ENCODE measurements around the gene ILF2.
"Not testable (repeated sequence)": the region's sequence is repeated elsewhere in the genome, so short reads cannot be mapped to it uniquely, and the experiment has no call there.

Gene ILF2

GRCh38 chr1:153670859-153671627 is at the start of gene ILF2:
Gene ILF2, minus strand, starts transcription at chr1:153670993. Its CDS starts 71 bp downstream, at chr1:153670922.
- peak; percentile 97 for DNase-seq

- no peak for DNase-seq
These were observed 46.5 kb upstream of the ILF2 start for GRCh38 chr1:153717330-153717729.

- DNase-seq: not testable (repeated sequence)
These were observed 45.4 kb upstream of the ILF2 start for GRCh38 chr1:153716211-153716610.

DNA sequence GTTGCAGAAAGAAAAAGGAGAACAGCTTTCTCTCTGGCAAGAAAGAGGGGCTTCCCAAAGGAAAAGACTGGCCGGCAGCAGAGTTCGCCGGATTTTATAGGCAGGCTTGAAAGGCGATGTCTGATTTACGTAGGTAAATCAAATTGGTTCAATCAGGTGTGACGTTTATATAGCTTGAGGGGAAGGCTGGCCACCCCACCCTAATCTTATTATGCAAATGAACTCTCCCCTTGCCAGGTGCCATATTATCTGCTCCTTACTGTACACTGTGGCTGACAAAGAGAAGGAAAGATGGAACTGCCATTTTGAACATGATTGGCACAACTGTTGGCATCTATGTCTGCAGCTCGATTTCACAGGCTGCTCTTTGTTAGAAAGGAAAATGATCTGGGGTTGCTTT is 40.2 kb upstream of the ILF2 start:
- DNase-seq: no peak

- DNase-seq: no peak
These were observed 34.7 kb upstream of the ILF2 start for GRCh38 chr1:153705484-153705883.

DNA sequence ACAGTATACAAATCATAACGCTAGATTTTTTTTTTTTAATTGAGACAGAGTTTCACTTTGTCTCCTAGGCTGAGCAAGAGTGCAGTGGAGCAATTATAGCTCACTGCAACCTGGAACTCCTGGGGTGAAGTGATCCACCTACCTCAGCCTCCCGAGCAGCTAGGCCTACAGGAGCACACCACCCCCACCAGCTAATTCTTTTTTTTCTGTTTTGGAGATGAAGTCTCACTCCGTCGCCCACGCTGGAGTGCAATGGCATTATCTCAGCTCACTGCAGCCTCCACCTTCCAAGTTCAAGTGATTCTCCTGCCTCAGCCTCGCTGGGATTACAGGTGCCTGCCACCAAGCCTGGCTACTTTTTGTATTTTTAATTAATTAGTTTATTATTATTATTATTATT is 29.0 kb upstream of the ILF2 start:
- no peak for DNase-seq

DNA sequence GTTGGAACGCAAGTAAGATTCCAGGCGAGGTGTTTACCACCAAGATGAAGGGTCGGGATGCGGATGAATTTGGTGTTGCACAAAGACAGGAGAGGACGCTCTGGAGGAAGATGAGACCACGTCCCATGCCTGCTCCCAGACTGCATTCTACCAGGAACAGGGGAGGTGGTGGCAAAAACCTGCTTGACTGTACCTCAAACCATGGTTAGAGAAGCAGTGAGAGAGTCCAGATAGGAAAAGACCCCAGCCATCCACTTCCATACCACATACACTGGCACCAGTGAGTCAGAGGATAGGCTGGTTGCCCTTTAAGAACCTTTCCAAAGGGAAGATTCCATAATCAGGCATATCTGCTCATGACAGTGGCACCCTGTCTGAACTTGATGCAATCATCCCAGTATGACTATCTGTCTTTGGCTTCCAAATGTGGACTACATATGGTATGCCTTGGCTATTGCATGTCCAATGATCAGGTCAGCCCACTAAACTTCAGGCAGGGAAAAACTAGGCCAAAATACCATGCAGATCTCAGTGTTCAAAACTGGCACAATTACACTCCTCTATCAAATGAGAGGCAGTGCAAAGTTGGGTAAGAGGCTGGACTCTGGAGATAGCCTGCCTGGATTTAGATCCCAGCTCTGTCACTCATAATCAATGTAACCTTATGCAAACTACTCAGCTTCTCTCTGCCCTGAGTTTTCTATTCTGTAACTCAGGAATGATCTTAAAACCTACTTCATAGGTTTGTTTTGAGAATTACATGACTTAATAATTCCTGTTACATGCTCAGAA is 28.3 kb upstream of the ILF2 start:
- DNase-seq: no peak

- DNase-seq: no peak
These were observed 27.5 kb upstream of the ILF2 start for GRCh38 chr1:153698020-153698922.

- DNase-seq: no peak
These were observed 26.6 kb upstream of the ILF2 start for GRCh38 chr1:153697191-153698019.

GRCh38 chr1:153696741-153697140 is 25.9 kb upstream of the ILF2 start:
- no peak for DNase-seq

- DNase-seq: no peak
These were observed 22.7 kb upstream of the ILF2 start for GRCh38 chr1:153693466-153693865.

GRCh38 chr1:153688736-153689328 is 18.0 kb upstream of the ILF2 start:
- no peak for DNase-seq

GRCh38 chr1:153688276-153688675 is 17.5 kb upstream of the ILF2 start:
- no peak for DNase-seq

GRCh38 chr1:153687346-153688125 is 16.7 kb upstream of the ILF2 start:
- DNase-seq: no peak

- no peak for DNase-seq
These were observed 14.9 kb upstream of the ILF2 start for GRCh38 chr1:153685544-153686340.

GRCh38 chr1:153684892-153685291 is 14.1 kb upstream of the ILF2 start:
- DNase-seq: no peak

DNA sequence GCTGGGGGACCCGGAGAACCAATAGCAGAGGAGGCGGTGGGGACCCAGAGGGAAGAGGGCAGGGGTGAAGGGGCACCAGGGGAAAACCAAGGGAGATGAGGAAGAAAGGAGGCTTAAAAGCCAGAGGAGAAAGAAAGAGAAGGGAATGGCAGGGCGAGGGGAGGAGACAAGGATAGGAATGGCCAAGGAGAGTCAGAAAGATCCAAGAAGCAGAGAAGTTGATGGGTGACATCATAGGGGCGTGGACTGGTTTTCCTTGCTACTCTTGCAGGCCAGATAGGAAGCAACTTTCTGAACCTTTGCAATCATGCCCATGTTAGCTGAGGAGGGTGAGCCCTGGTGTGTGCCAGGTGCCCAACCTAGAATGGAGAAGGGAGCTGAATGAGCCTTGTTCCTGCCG is 13.1 kb upstream of the ILF2 start:
- DNase-seq: no peak

DNA sequence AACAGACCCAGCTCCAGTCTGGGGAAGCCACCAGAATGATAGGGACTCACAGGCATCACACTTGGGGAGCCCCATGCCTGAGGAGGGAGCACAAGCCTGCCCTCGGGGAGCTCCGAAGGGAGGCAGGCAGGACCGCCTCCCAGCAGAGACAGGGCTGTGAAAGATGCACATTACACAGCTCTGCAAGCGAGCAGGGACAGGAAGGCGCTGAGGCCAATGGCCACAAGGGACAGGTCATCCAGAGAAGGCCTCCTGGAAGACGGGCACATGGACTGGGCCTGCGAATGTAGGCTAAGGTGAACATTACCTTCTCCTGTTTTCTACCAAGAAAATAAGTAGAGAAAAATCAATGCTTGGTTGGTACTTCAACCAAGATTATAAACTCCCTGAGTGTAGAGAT is 11.9 kb upstream of the ILF2 start:
- DNase-seq: no peak

- no peak for DNase-seq
These were observed 9.3 kb upstream of the ILF2 start for GRCh38 chr1:153680120-153680403.

DNA sequence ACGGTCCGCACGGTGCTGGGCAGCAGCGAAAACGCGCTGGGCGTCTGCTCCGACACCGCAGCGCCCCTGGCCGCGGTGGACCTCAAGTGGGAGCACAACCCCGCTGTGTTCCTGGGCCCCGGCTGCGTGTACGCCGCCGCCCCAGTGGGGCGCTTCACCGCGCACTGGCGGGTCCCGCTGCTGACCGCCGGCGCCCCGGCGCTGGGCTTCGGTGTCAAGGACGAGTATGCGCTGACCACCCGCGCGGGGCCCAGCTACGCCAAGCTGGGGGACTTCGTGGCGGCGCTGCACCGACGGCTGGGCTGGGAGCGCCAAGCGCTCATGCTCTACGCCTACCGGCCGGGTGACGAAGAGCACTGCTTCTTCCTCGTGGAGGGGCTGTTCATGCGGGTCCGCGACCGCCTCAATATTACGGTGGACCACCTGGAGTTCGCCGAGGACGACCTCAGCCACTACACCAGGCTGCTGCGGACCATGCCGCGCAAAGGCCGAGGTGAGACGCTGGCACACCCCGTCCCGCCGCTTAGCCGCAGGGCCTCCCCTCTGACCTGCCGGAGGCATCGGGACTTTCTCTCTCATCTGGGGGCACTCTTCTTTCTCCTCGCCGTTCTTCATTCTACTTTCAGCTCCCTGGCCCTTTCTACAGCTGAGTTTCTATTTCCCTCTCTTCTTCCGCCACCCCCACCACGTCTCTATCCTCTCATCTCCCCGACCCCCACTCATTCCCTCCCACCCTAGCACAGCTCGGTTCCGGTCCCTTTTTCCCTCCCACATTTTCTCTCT is 8.7 kb upstream of the ILF2 start:
- DNase-seq: peak; percentile 17

Measured in activated CD4-positive, alpha-beta T cell treated with anti-CD3 and anti-CD28 coated beads for 1 hour (primary cell).